Fibroblast of lung (primary cell): Measurements from ENCODE around the gene GALNT17.

ENCODE experiments used
- CTCF ChIP-seq, 2 donors: IDR thresholded peaks in 1 of 2; conservative IDR thresholded peaks in 1 of 2; 1 replicate in 1 of 2; 2 replicates in 1 of 2; pipeline ENCODE4 v1.5.1; 2011 to 2012; ENCODE audit warnings: low read length in 2 of 2, control low read depth in 1 of 2, inconsistent platforms in 1 of 2, low read depth in 1 of 2, mild to moderate bottlenecking in 1 of 2
- EZH2 ChIP-seq: IDR thresholded peaks from 2 replicates; pipeline ENCODE4 v1.5.1; 2012; ENCODE audit warnings: low read length, control low read depth, mild to moderate bottlenecking; ENCODE audit errors: missing control alignments

GRCh38 chr7:71466448-71467145 is 334.7 kb downstream of the GALNT17 start:
- TF ChIP-seq EZH2 (no peak), CTCF (conservative IDR thresholded peaks at IDR 0.05 in 1 of 2, IDR thresholded peaks at IDR 0.05 in 1 of 2; ENCODE audit: low read depth in 1 of 2, low read length in 2 of 2) (no peak)
